Epithelial cell of esophagus (primary cell): ENCODE measurements around the gene BUD23.

ENCODE experiments used
- DNase-seq: peaks from one replicate; pipeline ENCODE4 v3.0.0; 2010; ENCODE audit warnings: low read depth
- H3K4me3 ChIP-seq: 2 replicates; pipeline ENCODE4 v1.5.1; 2011; ENCODE audit warnings: mild to moderate bottlenecking, low read length, control low read depth
- CTCF ChIP-seq: IDR thresholded peaks from 2 replicates; pipeline ENCODE4 v1.5.1; 2011; ENCODE audit warnings: low read depth, mild to moderate bottlenecking, low read length, control low read depth, inconsistent platforms; ENCODE audit not compliant: insufficient read depth; ENCODE audit errors: missing control alignments

The BUD23 gene

GRCh38 chr7:73701357-73701995, 18.1 kb downstream of the BUD23 start:
- H3K4me3 ChIP-seq, result no peak overlapping the region
- TF ChIP-seq CTCF, result peak; percentile 39
- peak; percentile 35 for DNase-seq

DNA sequence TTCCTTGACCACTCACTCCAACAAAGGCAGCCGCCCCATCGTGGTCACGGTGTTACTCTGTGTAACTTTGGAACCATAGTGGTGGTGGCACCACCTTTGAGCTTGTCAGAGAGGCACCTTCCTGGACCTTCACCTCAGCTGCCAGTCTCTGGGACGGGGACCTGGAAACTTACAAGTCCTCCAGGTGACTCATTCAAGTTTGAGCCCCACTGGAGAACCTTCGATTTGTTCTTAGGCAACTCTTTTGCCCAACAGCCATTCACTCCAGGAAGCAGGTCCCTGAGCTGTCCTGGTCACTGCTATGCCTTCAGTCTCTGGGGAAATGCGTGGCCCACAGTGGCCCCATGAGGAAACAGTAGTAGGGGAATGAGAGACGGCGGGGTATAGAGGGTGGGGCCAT, 18.8 kb downstream of the BUD23 start:
- DNase-seq, result no peak
- no peak for TF ChIP-seq CTCF
- H3K4me3 ChIP-seq, result no peak overlapping the region

- DNase-seq, result no peak
- TF ChIP-seq CTCF, result no peak
- H3K4me3 ChIP-seq, result no peak overlapping the region
Observed at GRCh38 chr7:73702665-73703064, 19.3 kb downstream of the BUD23 start.

DNA sequence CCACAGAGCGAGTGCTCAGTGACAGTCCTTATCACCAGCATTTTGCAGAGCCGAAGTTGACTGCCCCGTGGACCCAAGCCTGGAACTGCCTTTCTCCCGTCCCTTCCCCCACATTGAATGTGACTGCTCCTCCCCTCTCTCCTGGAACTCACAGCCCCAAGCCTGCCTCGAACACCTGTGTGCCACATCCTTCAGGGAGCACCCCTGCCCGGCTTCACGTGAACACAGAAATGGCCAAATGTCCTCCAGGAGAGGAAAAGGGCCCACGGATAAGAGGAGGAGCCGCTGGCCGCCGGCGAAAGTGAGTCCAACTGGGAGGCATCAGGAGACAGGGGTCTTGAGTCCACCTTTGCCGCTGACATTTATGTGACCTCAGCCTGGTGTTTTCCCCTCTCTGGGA, 19.8 kb downstream of the BUD23 start:
- DNase-seq, result no peak
- no peak overlapping the region for H3K4me3 ChIP-seq
- TF ChIP-seq CTCF, result no peak

DNA sequence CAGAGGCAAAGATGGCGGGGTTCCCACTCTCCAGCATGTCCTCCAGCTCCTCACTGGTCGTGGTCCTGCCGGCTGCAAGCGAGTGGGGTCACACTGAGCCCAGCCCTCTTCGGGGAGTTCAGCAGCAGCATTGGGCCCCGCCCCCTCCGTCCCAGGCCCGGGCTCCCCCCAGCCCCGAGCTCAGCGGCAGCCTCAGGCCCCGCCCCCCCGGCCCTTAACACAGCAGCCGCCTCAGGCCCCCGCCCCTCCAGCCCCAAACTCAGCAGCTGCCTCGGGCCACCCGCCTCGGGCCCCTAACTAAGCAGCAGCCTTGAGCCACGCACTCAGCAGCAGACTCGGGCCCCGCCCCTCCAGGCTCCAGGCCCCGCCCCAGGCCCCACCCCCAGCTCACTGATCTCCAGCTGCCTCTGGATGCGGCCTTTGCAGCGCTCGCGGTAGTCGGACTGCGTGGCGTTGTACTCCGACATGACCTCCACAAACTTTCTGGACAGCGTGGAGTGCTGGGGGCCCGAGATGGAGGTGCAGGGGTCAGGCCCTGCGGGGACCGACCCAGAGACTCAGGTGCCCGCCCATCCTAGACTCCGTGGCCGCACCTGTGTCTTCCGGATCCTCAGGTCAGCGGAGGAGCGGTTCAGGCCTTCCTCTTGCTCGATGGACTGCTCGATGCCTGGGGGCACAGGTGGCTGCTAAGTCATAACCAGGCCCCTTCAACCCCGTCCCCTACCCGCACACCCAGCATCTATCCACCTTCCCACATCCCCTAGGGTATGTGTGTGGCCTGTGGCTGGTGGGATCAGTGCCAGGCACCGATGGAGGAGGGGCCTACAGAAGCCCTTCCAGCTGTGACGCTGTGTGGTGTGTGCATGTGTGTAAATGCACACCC, 20.6 kb downstream of the BUD23 start:
- no peak overlapping the region for H3K4me3 ChIP-seq
- TF ChIP-seq CTCF, result no peak
- peak; percentile 56 for DNase-seq

DNA sequence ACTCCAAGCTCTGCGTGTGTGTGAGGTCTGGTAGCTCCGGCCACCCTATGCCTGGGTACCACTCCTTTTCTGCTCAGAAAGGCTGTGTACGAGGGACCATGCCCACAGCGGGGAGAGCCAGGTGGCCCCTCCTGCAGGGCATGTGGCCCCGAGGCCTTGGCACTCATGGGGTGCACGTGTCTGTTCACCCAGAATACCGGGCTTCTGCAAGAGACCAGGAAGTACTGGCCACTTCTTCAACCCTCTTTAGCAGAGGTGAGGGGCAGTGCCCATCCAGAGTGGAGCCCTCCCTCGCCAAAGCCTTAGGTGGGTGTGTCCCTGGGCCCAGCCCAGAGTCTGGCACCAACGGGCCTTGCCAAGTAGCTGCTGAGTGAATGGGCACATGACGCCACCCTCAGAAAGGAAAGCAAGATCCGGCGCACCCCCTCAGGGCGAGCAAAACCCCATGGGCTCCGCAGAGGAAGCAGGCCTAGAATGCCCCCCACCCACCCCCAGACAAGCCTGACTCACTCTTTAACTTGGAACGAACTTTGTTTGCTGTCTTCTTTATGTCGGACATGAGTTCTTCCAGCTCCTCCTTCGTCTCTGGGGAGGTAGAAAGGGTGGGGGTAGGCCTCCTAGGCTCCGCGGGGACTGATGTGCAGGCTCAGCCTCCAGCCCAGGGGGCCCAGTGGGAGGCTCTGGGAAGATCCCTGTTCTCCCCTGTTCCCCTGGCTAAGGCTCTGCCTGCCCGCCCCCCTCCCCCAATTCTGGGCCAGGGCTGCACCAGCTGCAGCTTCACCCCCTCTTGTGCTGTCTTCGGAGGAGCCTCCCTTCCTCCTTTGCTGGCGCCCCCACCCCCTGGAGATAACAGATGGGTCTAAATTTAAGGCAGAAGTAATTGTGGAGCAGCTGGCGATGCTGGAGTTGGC, 21.5 kb downstream of the BUD23 start:
- no peak for TF ChIP-seq CTCF
- no peak overlapping the region for H3K4me3 ChIP-seq
- DNase-seq, result peak; percentile 80
